Sigmoid colon (tissue), 4 donors: ENCODE results near the gene SELPLG.

ENCODE experiments used
- EP300 ChIP-seq, 4 donors: sonication (generic); formaldehyde crosslinking; IDR thresholded peaks; one replicate each; pipeline ENCODE4 v1.6.1; 2017; ENCODE audit warnings: antibody characterized with exemption in 4 of 4
- POLR2A ChIP-seq, 2 donors: fragments of 450-650 bp; IDR thresholded peaks; one replicate each; pipeline ENCODE4 v1.6.1; 2016; ENCODE audit warnings: antibody characterized with exemption in 2 of 2, mild to moderate bottlenecking in 2 of 2, moderate library complexity in 2 of 2
- TF ChIP-seq, protein P1 (sequence below), 4 experiments: fragments of 450-650 bp in 3 of 4; fragments of 200-600 bp in 1 of 4; IDR thresholded peaks; one replicate each; pipeline ENCODE4 v1.5.1; 2016 to 2019; ENCODE audit warnings: antibody characterized with exemption in 4 of 4, mild to moderate bottlenecking in 3 of 4, moderate library complexity in 2 of 4

- TF ChIP-seq, protein P1, sequence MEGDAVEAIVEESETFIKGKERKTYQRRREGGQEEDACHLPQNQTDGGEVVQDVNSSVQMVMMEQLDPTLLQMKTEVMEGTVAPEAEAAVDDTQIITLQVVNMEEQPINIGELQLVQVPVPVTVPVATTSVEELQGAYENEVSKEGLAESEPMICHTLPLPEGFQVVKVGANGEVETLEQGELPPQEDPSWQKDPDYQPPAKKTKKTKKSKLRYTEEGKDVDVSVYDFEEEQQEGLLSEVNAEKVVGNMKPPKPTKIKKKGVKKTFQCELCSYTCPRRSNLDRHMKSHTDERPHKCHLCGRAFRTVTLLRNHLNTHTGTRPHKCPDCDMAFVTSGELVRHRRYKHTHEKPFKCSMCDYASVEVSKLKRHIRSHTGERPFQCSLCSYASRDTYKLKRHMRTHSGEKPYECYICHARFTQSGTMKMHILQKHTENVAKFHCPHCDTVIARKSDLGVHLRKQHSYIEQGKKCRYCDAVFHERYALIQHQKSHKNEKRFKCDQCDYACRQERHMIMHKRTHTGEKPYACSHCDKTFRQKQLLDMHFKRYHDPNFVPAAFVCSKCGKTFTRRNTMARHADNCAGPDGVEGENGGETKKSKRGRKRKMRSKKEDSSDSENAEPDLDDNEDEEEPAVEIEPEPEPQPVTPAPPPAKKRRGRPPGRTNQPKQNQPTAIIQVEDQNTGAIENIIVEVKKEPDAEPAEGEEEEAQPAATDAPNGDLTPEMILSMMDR (IDR thresholded peaks at IDR 0.05), result no peak
- TF ChIP-seq EP300 (IDR thresholded peaks at IDR 0.05) (no peak), POLR2A (IDR thresholded peaks at IDR 0.05) (no peak)
These were observed 16.5 kb downstream of the SELPLG start for GRCh38 chr12:108616941-108617858.
